GM19324 (cell line): ENCODE results near the gene THUMPD2.
"Not testable (repeated sequence)": the region's sequence is repeated elsewhere in the genome, so short reads cannot be mapped to it uniquely, and the experiment has no call there.

Experiments
- ATAC-seq: cut with Tn5 transposase; IDR thresholded peaks from one replicate; pipeline ENCODE4 v1.9.1; 2021; ENCODE audit warnings: mild to moderate bottlenecking, moderate library complexity; ENCODE audit not compliant: unreplicated experiment, low FRiP score

THUMPD2 gene

GRCh38 chr2:39778775-39779340 lies at the start of gene THUMPD2:
Gene THUMPD2 (minus strand): TSS chr2:39779258. CDS start chr2:39779239, 19 bp downstream.
- peak; percentile 90 for ATAC-seq

- ATAC-seq, result no peak
Measured at GRCh38 chr2:39821871-39822270, 42.8 kb upstream of the THUMPD2 start.

- no peak for ATAC-seq
Measured at GRCh38 chr2:39816845-39817244, 37.8 kb upstream of the THUMPD2 start.

- no peak for ATAC-seq
Measured at GRCh38 chr2:39816428-39816827, 37.4 kb upstream of the THUMPD2 start.

- ATAC-seq, result no peak
Measured at GRCh38 chr2:39805936-39806608, 27.0 kb upstream of the THUMPD2 start.

- no peak for ATAC-seq
Measured at GRCh38 chr2:39803839-39804238, 24.8 kb upstream of the THUMPD2 start.

- no peak for ATAC-seq
Measured at GRCh38 chr2:39800752-39801151, 21.7 kb upstream of the THUMPD2 start.

GRCh38 chr2:39796134-39796533 lies 17.1 kb upstream of the THUMPD2 start:
- no peak for ATAC-seq

- not testable (repeated sequence) for ATAC-seq
Measured at GRCh38 chr2:39790216-39790818, 11.3 kb upstream of the THUMPD2 start.

GRCh38 chr2:39787950-39788349 lies 8.9 kb upstream of the THUMPD2 start:
- no peak for ATAC-seq

GRCh38 chr2:39786761-39787522 lies 7.9 kb upstream of the THUMPD2 start:
- ATAC-seq, result no peak

GRCh38 chr2:39782591-39782990 lies 3.5 kb upstream of the THUMPD2 start:
- no peak for ATAC-seq

- no peak for ATAC-seq
Measured at GRCh38 chr2:39781697-39782096, 2.6 kb upstream of the THUMPD2 start.

GRCh38 chr2:39780825-39781600 lies 2.0 kb upstream of the THUMPD2 start:
- no peak for ATAC-seq

- ATAC-seq, result no peak
Measured at GRCh38 chr2:39779927-39780326, 869 bp upstream of the THUMPD2 start.

- no peak for ATAC-seq
Measured at GRCh38 chr2:39779341-39779851, 338 bp upstream of the THUMPD2 start.

GRCh38 chr2:39778233-39778632 lies 825 bp downstream of the THUMPD2 start:
- peak; percentile 3 for ATAC-seq

- no peak for ATAC-seq
Measured at GRCh38 chr2:39772812-39773152, 6.3 kb downstream of the THUMPD2 start.

- no peak for ATAC-seq
Measured at GRCh38 chr2:39772086-39772811, 6.8 kb downstream of the THUMPD2 start.

GRCh38 chr2:39762448-39762847 lies 16.6 kb downstream of the THUMPD2 start:
- no peak for ATAC-seq
